ENCODE data around the gene HOXA2.

The HOXA2 gene

GRCh38 chr7:27065709-27066108 lies 36.8 kb downstream of the HOXA2 start:
- Mint-ChIP-seq H3K36me3 (no peaks in the 10 kb centered on the region), H3K9me3 (no peaks in the 10 kb centered on the region), H3K4me3 (no peak overlapping the region), H3K4me1 (no peaks in the 10 kb centered on the region), H3K27ac (no peak overlapping the region), H3K27me3 (peaks cover 24% of the 10 kb centered on the region)
- no peak for ATAC-seq

- Mint-ChIP-seq H3K9me3 (no peaks in the 10 kb centered on the region), H3K27me3 (peaks cover 30% of the 10 kb centered on the region), H3K36me3 (no peaks in the 10 kb centered on the region), H3K27ac (no peak overlapping the region), H3K4me3 (no peak overlapping the region), H3K4me1 (no peaks in the 10 kb centered on the region)
- no peak for ATAC-seq
These were observed 37.8 kb downstream of the HOXA2 start for GRCh38 chr7:27064661-27065060.

GRCh38 chr7:27064159-27064558 lies 38.3 kb downstream of the HOXA2 start:
- ATAC-seq: no peak
- no peak overlapping the region for H3K27ac Mint-ChIP-seq
- no peaks in the 10 kb centered on the region for H3K36me3 Mint-ChIP-seq
- no peaks in the 10 kb centered on the region for H3K4me1 Mint-ChIP-seq
- no peaks in the 10 kb centered on the region for H3K9me3 Mint-ChIP-seq
- H3K27me3 Mint-ChIP-seq: peaks cover 34% of the 10 kb centered on the region
- H3K4me3 Mint-ChIP-seq: no peak overlapping the region

GRCh38 chr7:27062946-27063345 lies 39.5 kb downstream of the HOXA2 start:
- H3K4me3 Mint-ChIP-seq: no peak overlapping the region

GRCh38 chr7:27053153-27053552 lies 49.3 kb downstream of the HOXA2 start:
- no peak overlapping the region for H3K27ac Mint-ChIP-seq
- no peaks in the 10 kb centered on the region for H3K36me3 Mint-ChIP-seq
- H3K9me3 Mint-ChIP-seq: no peaks in the 10 kb centered on the region
- H3K4me1 Mint-ChIP-seq: no peaks in the 10 kb centered on the region
- ATAC-seq: no peak
- H3K4me3 Mint-ChIP-seq: no peak overlapping the region
- H3K27me3 Mint-ChIP-seq: no peaks in the 10 kb centered on the region

More at GRCh38 chr7:27062946-27063345, 39.5 kb downstream of the HOXA2 start:
- no peak for ATAC-seq
- Mint-ChIP-seq H3K9me3 (no peaks in the 10 kb centered on the region), H3K4me1 (no peaks in the 10 kb centered on the region), H3K27ac (no peak overlapping the region), H3K27me3 (peaks cover 32% of the 10 kb centered on the region), H3K36me3 (no peaks in the 10 kb centered on the region)

GRCh38 chr7:27051451-27051850 lies 51.0 kb downstream of the HOXA2 start:
- ATAC-seq: no peak
- no peak overlapping the region for H3K27ac Mint-ChIP-seq
- H3K27me3 Mint-ChIP-seq: no peaks in the 10 kb centered on the region

More at GRCh38 chr7:27051451-27051850, 51.0 kb downstream of the HOXA2 start:
- H3K9me3 Mint-ChIP-seq: no peaks in the 10 kb centered on the region
- no peaks in the 10 kb centered on the region for H3K4me1 Mint-ChIP-seq
- no peak overlapping the region for H3K4me3 Mint-ChIP-seq
- H3K36me3 Mint-ChIP-seq: no peaks in the 10 kb centered on the region
